K562 (cell line): Measurements from ENCODE around the gene CCSER2. TPM values are rescaled to one million over a fixed set of nuclear protein-coding genes. Genes with fewer than 3 reads are reported as not detected.

Source experiments
- ATAC-seq: fragments of 200-7000 bp; cut with Tn5 transposase; 3 replicates; pipeline ENCODE4 v1.9.1; 2020; ENCODE audit warnings: moderate library complexity
- BruUV-seq: library from RNA; stranded (reverse); fragments of 400-500 nt; replicated peaks from 2 replicates; lab custom pipeline; 2021; lab: Mats Ljungman, UMichigan
- CTCF ChIA-PET: fragments of 300-600 bp; formaldehyde crosslinking; extraction: SDS; loops from one replicate; lab custom pipeline; 2021; ENCODE audit warnings: low intra/inter-chr PET ratio; lab: Yijun Ruan, JAX
- POLR2A ChIA-PET: fragments of 300-600, 350-650 bp; sonication (Branson Sonifier 250); formaldehyde crosslinking; extraction: SDS; loops from one replicate; lab custom pipeline; 2021; ENCODE audit warnings: antibody characterized with exemption, inconsistent platforms; lab: Yijun Ruan, JAX
- DNase-seq, 4 experiments: peaks; one replicate each; pipeline versions ENCODE4 v3.0.0 to v3.0.0-alpha.2; 2011 to 2018; ENCODE audit warnings: low spot score in 3 of 4, mixed read lengths in 3 of 4; ENCODE audit errors: extremely low read depth in 1 of 4
- FAIRE-seq: peaks from 2 replicates; lab custom pipeline; 2011; peaks lifted over from hg19 to GRCh38; lab: Jason Lieb, UNC
- H2AFZ ChIP-seq: 2 replicates; pipeline ENCODE4 v1.6.0; 2011; ENCODE audit warnings: low read depth, low read length, control low read depth, inconsistent platforms
- H3K27ac ChIP-seq: fragments of 200-600 bp; 3 replicates; pipeline ENCODE4 v1.8.0; 2011; ENCODE audit warnings: low read depth, mild to moderate bottlenecking, control low read depth, inconsistent platforms, low read length, moderate library complexity, mixed read lengths; ENCODE audit errors: extremely low read depth
- H3K27me3 ChIP-seq, 2 experiments: fragments of 300-600 bp in 1 of 2; 2 replicates in 1 of 2; 3 replicates in 1 of 2; pipeline versions ENCODE4 v1.6.0 to v1.8.0; 2011; ENCODE audit warnings: inconsistent platforms in 2 of 2, low read length in 2 of 2, mild to moderate bottlenecking in 1 of 2, mixed read lengths in 1 of 2, moderate library complexity in 1 of 2; ENCODE audit not compliant: control insufficient read depth in 2 of 2, insufficient read depth in 2 of 2
- H3K36me3 ChIP-seq: fragments of 300-600 bp; 3 replicates; pipeline ENCODE4 v1.8.0; 2011; ENCODE audit warnings: mild to moderate bottlenecking, low read length, inconsistent platforms; ENCODE audit not compliant: control insufficient read depth, insufficient read depth
- H3K4me1 ChIP-seq, 2 experiments: fragments of 200-600 bp in 1 of 2; replicated peaks in 1 of 2; 2 replicates in 1 of 2; 3 replicates in 1 of 2; pipeline versions ENCODE4 v1.5.1 to v1.8.0; 2011; ENCODE audit warnings: inconsistent platforms in 2 of 2, low read length in 2 of 2, mild to moderate bottlenecking in 1 of 2, mixed read lengths in 1 of 2, moderate library complexity in 1 of 2; ENCODE audit not compliant: control insufficient read depth in 2 of 2, insufficient read depth in 2 of 2
- H3K4me2 ChIP-seq: 2 replicates; pipeline ENCODE4 v1.6.1; 2011; ENCODE audit warnings: low read length, control low read depth, inconsistent platforms, mixed read lengths; ENCODE audit not compliant: insufficient read depth
- H3K4me3 ChIP-seq: fragments of 200-600 bp; sonication (generic), shearing (Covaris generic); 2 replicates; pipeline ENCODE4 v1.5.1; 2016; ENCODE audit warnings: control low read depth, inconsistent platforms
- H3K79me2 ChIP-seq: fragments of 200-600 bp; 3 replicates; pipeline ENCODE4 v1.8.0; 2011; ENCODE audit warnings: low read length, inconsistent platforms; ENCODE audit not compliant: control insufficient read depth, insufficient read depth
- H3K9ac ChIP-seq, 2 experiments: 2 replicates each; pipeline versions ENCODE4 v1.6.0 to v1.6.1; 2011; ENCODE audit warnings: low read depth in 2 of 2, low read length in 2 of 2, control low read depth in 1 of 2, inconsistent platforms in 1 of 2, mild to moderate bottlenecking in 1 of 2, mixed read lengths in 1 of 2; ENCODE audit not compliant: insufficient read depth in 1 of 2
- H3K9me1 ChIP-seq: one replicate; pipeline ENCODE4 v1.6.0; 2011; ENCODE audit warnings: inconsistent platforms, mild to moderate bottlenecking, low read length, moderate library complexity; ENCODE audit not compliant: control insufficient read depth, insufficient read depth
- H3K9me3 ChIP-seq: replicated peaks from 2 replicates; pipeline ENCODE4 v1.5.1; 2011; ENCODE audit warnings: low read depth, low read length, inconsistent platforms; ENCODE audit not compliant: control insufficient read depth, insufficient read depth
- H4K20me1 ChIP-seq: replicated peaks from 2 replicates; pipeline ENCODE4 v1.6.1; 2011; ENCODE audit warnings: low read length, inconsistent platforms, mixed read lengths; ENCODE audit not compliant: control insufficient read depth, insufficient read depth
- ATF1 ChIP-seq, 2 experiments: fragments of 450-650 bp in 1 of 2; IDR thresholded peaks; 2 replicates each; pipeline ENCODE4 v1.6.1; 2016; ENCODE audit warnings: missing compliant biosample characterization in 1 of 2, missing genetic modification characterization in 1 of 2
- DEAF1 ChIP-seq: fragments of 450-650 bp; formaldehyde crosslinking; IDR thresholded peaks from 2 replicates; pipeline ENCODE4 v1.4.0; 2020; ENCODE audit warnings: mild to moderate bottlenecking, moderate library complexity
- ETS2 ChIP-seq: IDR thresholded peaks from 2 replicates; pipeline ENCODE4 v1.6.1; 2016; ENCODE audit warnings: borderline replicate concordance, missing genetic modification characterization, mild to moderate bottlenecking, moderate library complexity, missing compliant biosample characterization; ENCODE audit not compliant: poor library complexity, severe bottlenecking
- GMEB1 ChIP-seq: fragments of 250-450 bp; sonication (Bioruptor Pico); IDR thresholded peaks from 2 replicates; pipeline ENCODE4 v1.4.0; 2020; ENCODE audit warnings: mild to moderate bottlenecking
- KLF1 ChIP-seq: fragments of 450-650 bp; IDR thresholded peaks from 2 replicates; pipeline ENCODE4 v1.6.1; 2016; ENCODE audit warnings: missing genetic modification characterization, missing compliant biosample characterization
- L3MBTL2 ChIP-seq: fragments of 450-650 bp; IDR thresholded peaks from 2 replicates; pipeline ENCODE4 v1.6.1; 2016; ENCODE audit warnings: mild to moderate bottlenecking, moderate library complexity
- MAFG ChIP-seq: fragments of 450-650 bp; conservative IDR thresholded peaks from 2 replicates; pipeline ENCODE4 v1.6.1; 2016; ENCODE audit warnings: missing genetic modification characterization, missing compliant biosample characterization
- MTA3 ChIP-seq: fragments of 450-650 bp; formaldehyde crosslinking; IDR thresholded peaks from 2 replicates; pipeline ENCODE4 v1.6.1; 2017; ENCODE audit warnings: mild to moderate bottlenecking, borderline replicate concordance
- NCOR1 ChIP-seq: fragments of 450-650 bp; IDR thresholded peaks from 2 replicates; pipeline ENCODE4 v1.6.1; 2016; ENCODE audit warnings: mild to moderate bottlenecking, moderate library complexity
- NFRKB ChIP-seq: fragments of 450-650 bp; IDR thresholded peaks from 2 replicates; pipeline ENCODE4 v1.6.1; 2016; ENCODE audit warnings: low read depth
- POLR2H ChIP-seq: IDR thresholded peaks from 2 replicates; pipeline ENCODE4 v1.6.1; 2016; ENCODE audit warnings: missing genetic modification characterization, low read depth, mild to moderate bottlenecking, control low read depth, missing compliant biosample characterization, moderate library complexity
- SMAD3 ChIP-seq: fragments of 450-650 bp; formaldehyde crosslinking; conservative IDR thresholded peaks from 2 replicates; pipeline ENCODE4 v1.4.0; 2020; ENCODE audit warnings: mild to moderate bottlenecking
- ZKSCAN3 ChIP-seq: fragments of 250-450 bp; sonication (Bioruptor Pico); IDR thresholded peaks from 2 replicates; pipeline ENCODE4 v1.4.0; 2020
- ZNF146 ChIP-seq: IDR thresholded peaks from one replicate; pipeline ENCODE4 v1.6.1; 2018; ENCODE audit warnings: missing compliant biosample characterization; ENCODE audit not compliant: unreplicated experiment
- ZNF79 ChIP-seq: fragments of 250-450 bp; sonication (Bioruptor Pico); IDR thresholded peaks from 2 replicates; pipeline ENCODE4 v1.4.0; 2020; ENCODE audit warnings: low read depth, mild to moderate bottlenecking, moderate library complexity
- ZSCAN32 ChIP-seq: fragments of 450-650 bp; formaldehyde crosslinking; IDR thresholded peaks from 2 replicates; pipeline ENCODE4 v1.4.0; 2020; ENCODE audit warnings: mild to moderate bottlenecking, moderate library complexity
- WGBS: fragments of 100-300 bp; shearing (Covaris generic); methylation state at CpG from one replicate; pipeline ENCODE4 v1.1.6; 2016; ENCODE audit warnings: low coverage, mixed read lengths; ENCODE audit not compliant: insufficient coverage; ENCODE audit errors: missing lambda C conversion rate; 5-methylcytosine and 5-hydroxymethylcytosine counted together
- in situ Hi-C: fragments of 300-500 bp; cut with MboI; formaldehyde crosslinking; loops from 4 replicates; pipeline ENCODE4 v1.15.0; 2018; ENCODE audit warnings: inconsistent platforms, mixed read lengths
- intact Hi-C: fragments of 100-400 bp; cut with micrococcal nuclease; formaldehyde crosslinking; loops from 2 replicates; pipeline ENCODE4 v1.14.2; 2022
- polyA plus RNA-seq, 8 experiments: library from polyadenylated mRNA; depleted of rRNA in 4 of 8; stranded (reverse) in 5 of 8; unstranded in 3 of 8; fragments of >200 nt; fragmentation: Nextera tagmentation in 2 of 8; fragmentation: Illumina TruSeq in 1 of 8; extraction: Ambion mirVana in 2 of 8; extraction: Trizol in 1 of 8; gene quantifications; 2 replicates each; pipeline versions ENCODE4 v1.2.1 to v1.2.3, GENCODE V29; 2011 to 2014; ENCODE audit warnings: inconsistent platforms in 1 of 8, missing spikeins in 1 of 8
- total RNA-seq, 7 experiments: library from RNA; depleted of rRNA in 6 of 7; stranded (reverse); fragments of >200 nt in 6 of 7; fragmentation: Illumina TruSeq in 2 of 7; extraction: Trizol in 2 of 7; gene quantifications; 2 replicates each; pipeline versions ENCODE4 v1.2.1 to v1.2.3, GENCODE V29; 2011 to 2021; ENCODE audit warnings: low replicate concordance in 1 of 7
- TF ChIP-seq, protein P1 (sequence below): fragments of 200-400 bp; formaldehyde crosslinking; IDR thresholded peaks from 2 replicates; pipeline ENCODE4 v1.6.1; 2017; ENCODE audit warnings: mild to moderate bottlenecking, low read depth, low read length, moderate library complexity

CCSER2 gene
- total and polyA plus RNA-seq, 9 of the 15 experiments (the other 6 are each of a cell fraction or from before 2014, with no cell fraction given): 2.7 to 15.1 (median 9.7) TPM

DNA sequence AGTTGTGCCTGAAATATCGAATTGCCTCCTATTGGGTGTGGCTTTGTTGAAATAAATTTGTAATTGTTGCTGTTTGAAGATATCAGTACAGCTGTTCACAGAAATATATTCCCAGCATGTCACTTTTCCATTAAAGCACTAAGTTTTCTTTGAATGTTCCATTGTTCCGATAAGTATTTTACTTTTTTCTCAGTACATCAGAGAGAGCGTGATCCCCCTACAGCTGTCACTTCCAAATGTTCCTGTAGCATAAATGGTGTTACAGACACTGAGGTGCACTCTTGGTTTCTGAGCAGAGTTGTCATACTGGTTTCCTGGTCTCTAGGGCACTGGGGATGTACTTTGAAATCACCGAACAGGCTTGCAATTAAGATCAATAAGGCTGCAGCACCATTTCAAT, 189.2 kb downstream of the CCSER2 start (continued):
- TF ChIP-seq DEAF1 (CRISPR knock-in tag) (no peak), GMEB1 (CRISPR knock-in tag) (no peak), POLR2H (no peak)

DNA sequence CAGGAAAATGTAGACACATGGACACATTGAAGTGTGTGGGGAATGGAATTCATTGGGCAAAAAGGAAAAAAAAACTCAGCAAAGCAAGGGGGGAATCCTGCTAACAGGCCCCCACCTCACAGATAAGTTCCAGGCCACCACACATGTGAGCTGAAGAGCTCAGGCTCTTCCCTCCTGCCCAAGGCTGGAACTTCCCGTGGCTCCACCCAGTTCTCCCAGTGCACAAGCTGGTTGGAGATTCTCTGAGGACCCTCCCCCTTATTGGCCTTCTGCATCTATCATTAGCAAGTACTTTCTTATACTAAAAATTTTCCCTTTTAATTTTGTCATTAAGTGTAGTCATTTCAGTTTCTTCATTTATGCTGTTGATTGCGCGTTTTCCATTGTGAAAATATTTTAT, 190.8 kb downstream of the CCSER2 start:
- no peaks in the 10 kb centered on the region for H4K20me1 ChIP-seq
- ATAC-seq (no peak), FAIRE-seq (no peak), DNase-seq (no peak)
- CTCF ChIA-PET: no interaction called here
- WGBS: 37% methylated on average over 3 of the region's 3 CpGs
- no peaks in the 10 kb centered on the region for H3K79me2 ChIP-seq
- H3K36me3 ChIP-seq: no peaks in the 10 kb centered on the region
- BruUV-seq: no TSS peak
- intact Hi-C loops: no loop called here
- H3K4me1 ChIP-seq: no peaks in the 10 kb centered on the region; a peak in 1 of 5 replicates
- no peak overlapping the region for H3K9ac ChIP-seq
- H2AFZ ChIP-seq: no peak overlapping the region
- H3K9me3 ChIP-seq: no peaks in the 10 kb centered on the region
- H3K27ac ChIP-seq: no peak overlapping the region
- no peaks in the 10 kb centered on the region for H3K27me3 ChIP-seq
- H3K9me1 ChIP-seq: no peaks in the 10 kb centered on the region
- POLR2A ChIA-PET: no interaction called here
- no peak overlapping the region for H3K4me3 ChIP-seq
- H3K4me2 ChIP-seq: no peak overlapping the region
- in situ Hi-C loops: no loop called here
- TF ChIP-seq ATF1 (CRISPR knock-in tag; IDR thresholded peaks at IDR 0.05) (no peak), ATF1 (tag; IDR thresholded peaks at IDR 0.05) (no peak), SMAD3 (CRISPR knock-in tag) (no peak), ZNF79 (no peak), KLF1 (tag) (no peak), NFRKB (no peak), ZSCAN32 (CRISPR knock-in tag) (no peak), MAFG (tag) (no peak), MTA3 (no peak), L3MBTL2 (no peak), ETS2 (no peak), NCOR1 (no peak), ZNF146 (CRISPR knock-in tag) (no peak), ZKSCAN3 (no peak)
- TF ChIP-seq, protein P1, sequence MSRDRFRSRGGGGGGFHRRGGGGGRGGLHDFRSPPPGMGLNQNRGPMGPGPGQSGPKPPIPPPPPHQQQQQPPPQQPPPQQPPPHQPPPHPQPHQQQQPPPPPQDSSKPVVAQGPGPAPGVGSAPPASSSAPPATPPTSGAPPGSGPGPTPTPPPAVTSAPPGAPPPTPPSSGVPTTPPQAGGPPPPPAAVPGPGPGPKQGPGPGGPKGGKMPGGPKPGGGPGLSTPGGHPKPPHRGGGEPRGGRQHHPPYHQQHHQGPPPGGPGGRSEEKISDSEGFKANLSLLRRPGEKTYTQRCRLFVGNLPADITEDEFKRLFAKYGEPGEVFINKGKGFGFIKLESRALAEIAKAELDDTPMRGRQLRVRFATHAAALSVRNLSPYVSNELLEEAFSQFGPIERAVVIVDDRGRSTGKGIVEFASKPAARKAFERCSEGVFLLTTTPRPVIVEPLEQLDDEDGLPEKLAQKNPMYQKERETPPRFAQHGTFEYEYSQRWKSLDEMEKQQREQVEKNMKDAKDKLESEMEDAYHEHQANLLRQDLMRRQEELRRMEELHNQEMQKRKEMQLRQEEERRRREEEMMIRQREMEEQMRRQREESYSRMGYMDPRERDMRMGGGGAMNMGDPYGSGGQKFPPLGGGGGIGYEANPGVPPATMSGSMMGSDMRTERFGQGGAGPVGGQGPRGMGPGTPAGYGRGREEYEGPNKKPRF: no peak
